ENCODE results near the gene UBL4B. TPM values are rescaled to one million over a fixed set of nuclear protein-coding genes. Genes with fewer than 3 reads are reported as not detected.

UBL4B gene
- total and polyA plus RNA-seq, 2 experiments from 2014 or later, result not detected

GRCh38 chr1:110065841-110066240, 46.4 kb upstream of the UBL4B start (continued):
- TF ChIP-seq ETS1 (IDR thresholded peaks at IDR 0.05), result no peak
- no peak for TF ChIP-seq STAT1 (IDR thresholded peaks at IDR 0.05; ENCODE audit: unreplicated experiment)
- TF ChIP-seq ZNF114 (CRISPR knock-in tag; IDR thresholded peaks at IDR 0.05), result no peak
- TF ChIP-seq JUNB (IDR thresholded peaks at IDR 0.05; ENCODE audit: unreplicated experiment), result no peak
- TF ChIP-seq ZNF462 (CRISPR knock-in tag; IDR thresholded peaks at IDR 0.05), result no peak

GRCh38 chr1:110067479-110067892, 44.8 kb upstream of the UBL4B start:
- Histone ChIP-seq H3K27me3 (ENCODE audit: insufficient read depth) (peaks cover 83% of the 10 kb centered on the region), H3K79me2 (replicated peaks; ENCODE audit: insufficient read depth) (no peaks in the 10 kb centered on the region), H3K4me1 (ENCODE audit: insufficient read depth) (peaks cover 22% of the 10 kb centered on the region), H3K27ac (ENCODE audit: low read depth) (no peak overlapping the region), H3K9me2 (ENCODE audit: insufficient read depth) (no peaks in the 10 kb centered on the region), H3F3A (replicated peaks; ENCODE audit: low read depth) (0 out of 2 replicates have a peak, but pooled peaks cover 4% of the 10 kb centered on the region), H3K4me3 (peak overlapping the region; percentile 58), H3K4me2 (peak overlapping the region; percentile 87), H2AFZ (peak overlapping the region; percentile 90), H3K36me3 (ENCODE audit: insufficient read depth) (no peaks in the 10 kb centered on the region), H4K20me1 (replicated peaks; ENCODE audit: insufficient read depth) (no peaks in the 10 kb centered on the region; the same call in 1 of the 2 replicates)
- Mint-ChIP-seq H3K27ac (no peak overlapping the region), H3K4me3 (peak overlapping the region; percentile 67), H3K36me3 (ENCODE audit: low read depth) (no peaks in the 10 kb centered on the region; the same call in 2 of the 3 replicates), H3K4me1 (peaks cover 12% of the 10 kb centered on the region), H3K9me3 (peaks cover 3% of the 10 kb centered on the region; the same call in 1 of the 3 replicates), H3K27me3 (ENCODE audit: insufficient read depth, low read depth, poor library complexity) (peaks cover 82% of the 10 kb centered on the region)
- DNase-seq (ENCODE audit: low spot score) (peak; percentile 67), ATAC-seq (peak; percentile 23)
- TF ChIP-seq EZH2 (IDR thresholded peaks at IDR 0.05; ENCODE audit: low read depth, unreplicated experiment), result peak; percentile 96
- TF ChIP-seq ZNF462 (CRISPR knock-in tag; IDR thresholded peaks at IDR 0.05), result no peak
